ENCODE results near the gene RGS11. TPM values are rescaled to one million over a fixed set of nuclear protein-coding genes. Genes with fewer than 3 reads are reported as not detected.

The RGS11 gene
- total and polyA plus RNA-seq, 2 of the 4 experiments (the other 2 are of a cell fraction), result under 0.01 to 0.48 TPM

DNA sequence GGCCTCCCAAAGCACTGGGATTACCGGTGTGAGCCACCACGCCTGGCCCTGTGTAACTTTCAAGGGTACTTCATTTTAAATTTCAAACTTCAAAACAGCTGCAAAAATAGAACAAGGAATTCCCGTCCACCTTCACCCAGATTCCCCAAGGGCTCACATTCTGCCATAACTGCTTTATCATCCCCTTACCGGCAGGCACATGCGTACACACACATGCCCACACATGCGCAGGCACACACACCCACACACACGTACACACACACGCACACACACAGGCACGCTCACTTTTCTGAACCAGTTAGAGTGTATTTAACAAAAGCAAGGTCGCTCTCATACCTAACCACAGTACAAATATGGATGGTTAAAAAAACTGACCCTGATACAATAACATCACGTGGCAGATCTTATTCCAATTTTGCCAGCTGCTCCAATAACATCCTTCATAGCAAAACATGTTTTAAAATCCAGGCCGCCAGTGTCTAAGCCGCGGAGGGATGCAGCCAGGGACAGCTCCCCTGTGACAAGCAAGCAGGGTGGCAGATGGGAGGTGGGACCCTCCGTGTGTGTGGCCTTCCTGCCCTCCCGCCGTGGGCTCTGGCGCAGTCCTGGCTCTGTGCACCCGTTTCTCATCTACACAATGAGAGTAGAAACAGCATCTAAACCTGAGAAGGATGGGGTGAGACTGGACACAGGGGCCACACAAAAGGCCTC is 30.3 kb upstream of the RGS11 start:
- peaks cover 4% of the 10 kb centered on the region; the same call in 1 of the 2 replicates for H4K20me1 ChIP-seq (ENCODE audit: insufficient read depth, low read length)
- H3K56ac ChIP-seq (ENCODE audit: extremely low read depth, insufficient read depth, low read length), result no peak overlapping the region
- H3K4me1 ChIP-seq (ENCODE audit: control insufficient read depth, insufficient read depth, low read length), result no peaks in the 10 kb centered on the region
- BruUV-seq (replicated peaks), result no TSS peak
- H3K36me3 ChIP-seq (ENCODE audit: control insufficient read depth, insufficient read depth, low read length), result peaks cover 38% of the 10 kb centered on the region
- H4K91ac ChIP-seq (ENCODE audit: insufficient read depth, low read depth, low read length), result no peak overlapping the region
- no peak overlapping the region for H2BK20ac ChIP-seq (ENCODE audit: low read depth, low read length)
- in situ Hi-C loops (cut with MboI; ENCODE audit: low sequenced_read_pairs) (no loop called here), dilution Hi-C loops (cut with HindIII; ENCODE audit: low sequenced_read_pairs, unreplicated experiment) (no loop called here), intact Hi-C loops (cut with micrococcal nuclease) (no loop called here)
- no peak overlapping the region for H3K23ac ChIP-seq (ENCODE audit: low read depth, low read length)
- no peak overlapping the region for H2BK120ac ChIP-seq (ENCODE audit: low read depth, low read length)
- no peak overlapping the region for H4K8ac ChIP-seq (ENCODE audit: low read depth in 2 of 2, low read length in 2 of 2)
- no peak overlapping the region for H2AK5ac ChIP-seq (ENCODE audit: low read depth, low read length)
- H3K18ac ChIP-seq (ENCODE audit: low read depth, low read length), result no peak overlapping the region
- TF ChIP-seq CEBPB (IDR thresholded peaks at IDR 0.05; ENCODE audit: low read depth, low read length), result no peak
- H3K79me1 ChIP-seq (ENCODE audit: low read depth in 1 of 2, low read length in 2 of 2), result peaks cover 0 to 21% of the 10 kb centered on the region in 2 experiments; a peak in 3 of 4 replicates
- H3K27me3 ChIP-seq (ENCODE audit: control insufficient read depth, insufficient read depth, low read length), result no peaks in the 10 kb centered on the region
- 93% methylated on average over 6 of the region's 19 CpGs; no CpG with 5 or more reads in 1 of the 2 experiments for WGBS, 2 experiments (ENCODE audit: extremely low coverage in 2 of 2, insufficient read length in 1 of 2)
- no peak overlapping the region for H2AK9ac ChIP-seq (replicated peaks; ENCODE audit: low read depth, low read length, poor library complexity)
- H4K5ac ChIP-seq (ENCODE audit: low read depth, low read length), result no peak overlapping the region
- ATAC-seq (ENCODE audit: low read depth) (no peak), DNase-seq (no peak)
- no peak overlapping the region for H3K4me3 ChIP-seq (ENCODE audit: insufficient read depth, low read depth, low read length)
- H2AFZ ChIP-seq (replicated peaks; ENCODE audit: low read length, poor library complexity), result no peak overlapping the region
- H2BK5ac ChIP-seq (ENCODE audit: low read depth, low read length, poor library complexity, severe bottlenecking), result no peak overlapping the region
- no peak overlapping the region for H3K4ac ChIP-seq (ENCODE audit: low read depth, low read length)
- H3K9ac ChIP-seq (ENCODE audit: low read depth, low read length), result no peak overlapping the region
- POLR2A ChIA-PET (ENCODE audit: unreplicated experiment), result no interaction called here
- no peak overlapping the region for H3K4me2 ChIP-seq (ENCODE audit: low read depth, low read length)
- H3K9me1 ChIP-seq (ENCODE audit: insufficient read depth, low read length), result no peaks in the 10 kb centered on the region
- H3K9me3 ChIP-seq (ENCODE audit: control insufficient read depth, insufficient read depth, low read length), result no peaks in the 10 kb centered on the region
- H3K27ac ChIP-seq (ENCODE audit: insufficient read depth, low read length), result no peak overlapping the region
- H2BK15ac ChIP-seq (ENCODE audit: low read depth, low read length), result no peak overlapping the region
- H3K14ac ChIP-seq (replicated peaks; ENCODE audit: low read depth, low read length), result no peak overlapping the region
- CTCF ChIA-PET, result no interaction called here
